ENCODE results near the gene TNC.

DNA sequence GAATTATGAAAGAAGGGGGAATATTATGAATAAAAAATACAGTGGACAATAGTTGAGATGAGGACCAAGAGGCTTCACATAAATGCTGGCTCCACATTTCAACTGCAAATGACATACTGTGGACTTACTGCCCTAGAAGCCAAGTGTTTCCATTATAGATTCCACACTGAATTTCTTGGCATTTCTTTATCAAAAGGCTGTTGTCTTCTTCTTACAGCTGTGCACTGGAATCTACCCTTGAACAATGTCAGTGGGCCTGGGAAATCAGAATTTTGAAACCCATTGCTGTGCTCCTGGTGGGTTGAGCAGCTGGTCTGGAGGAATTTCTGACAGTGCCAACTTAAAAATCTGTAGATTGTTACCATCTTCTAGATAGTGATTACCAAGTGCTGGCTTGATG is 49.9 kb downstream of the TNC start:
- TF ChIP-seq, protein P1, sequence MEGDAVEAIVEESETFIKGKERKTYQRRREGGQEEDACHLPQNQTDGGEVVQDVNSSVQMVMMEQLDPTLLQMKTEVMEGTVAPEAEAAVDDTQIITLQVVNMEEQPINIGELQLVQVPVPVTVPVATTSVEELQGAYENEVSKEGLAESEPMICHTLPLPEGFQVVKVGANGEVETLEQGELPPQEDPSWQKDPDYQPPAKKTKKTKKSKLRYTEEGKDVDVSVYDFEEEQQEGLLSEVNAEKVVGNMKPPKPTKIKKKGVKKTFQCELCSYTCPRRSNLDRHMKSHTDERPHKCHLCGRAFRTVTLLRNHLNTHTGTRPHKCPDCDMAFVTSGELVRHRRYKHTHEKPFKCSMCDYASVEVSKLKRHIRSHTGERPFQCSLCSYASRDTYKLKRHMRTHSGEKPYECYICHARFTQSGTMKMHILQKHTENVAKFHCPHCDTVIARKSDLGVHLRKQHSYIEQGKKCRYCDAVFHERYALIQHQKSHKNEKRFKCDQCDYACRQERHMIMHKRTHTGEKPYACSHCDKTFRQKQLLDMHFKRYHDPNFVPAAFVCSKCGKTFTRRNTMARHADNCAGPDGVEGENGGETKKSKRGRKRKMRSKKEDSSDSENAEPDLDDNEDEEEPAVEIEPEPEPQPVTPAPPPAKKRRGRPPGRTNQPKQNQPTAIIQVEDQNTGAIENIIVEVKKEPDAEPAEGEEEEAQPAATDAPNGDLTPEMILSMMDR (IDR thresholded peaks at IDR 0.05; ENCODE audit: low read depth, low read length), result no peak
- TF ChIP-seq, protein P2, sequence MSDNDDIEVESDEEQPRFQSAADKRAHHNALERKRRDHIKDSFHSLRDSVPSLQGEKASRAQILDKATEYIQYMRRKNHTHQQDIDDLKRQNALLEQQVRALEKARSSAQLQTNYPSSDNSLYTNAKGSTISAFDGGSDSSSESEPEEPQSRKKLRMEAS (IDR thresholded peaks at IDR 0.05; ENCODE audit: low read depth, low read length), result no peak
- no peak for TF ChIP-seq POLR2A (IDR thresholded peaks at IDR 0.05; ENCODE audit: extremely low read depth, insufficient read length)
- no peak for TF ChIP-seq MYC (IDR thresholded peaks at IDR 0.05; ENCODE audit: low read depth, low read length)
